HG02884 (cell line): ENCODE data around the gene EFNA3.
A peak's percentile ranks its signal among the peaks of the same experiment; 100 is the strongest.

Experiments used
- ATAC-seq: cut with Tn5 transposase; IDR thresholded peaks from one replicate; pipeline ENCODE4 v1.9.1; 2021; ENCODE audit warnings: mild to moderate bottlenecking, moderate library complexity; ENCODE audit not compliant: unreplicated experiment

EFNA3 gene

DNA sequence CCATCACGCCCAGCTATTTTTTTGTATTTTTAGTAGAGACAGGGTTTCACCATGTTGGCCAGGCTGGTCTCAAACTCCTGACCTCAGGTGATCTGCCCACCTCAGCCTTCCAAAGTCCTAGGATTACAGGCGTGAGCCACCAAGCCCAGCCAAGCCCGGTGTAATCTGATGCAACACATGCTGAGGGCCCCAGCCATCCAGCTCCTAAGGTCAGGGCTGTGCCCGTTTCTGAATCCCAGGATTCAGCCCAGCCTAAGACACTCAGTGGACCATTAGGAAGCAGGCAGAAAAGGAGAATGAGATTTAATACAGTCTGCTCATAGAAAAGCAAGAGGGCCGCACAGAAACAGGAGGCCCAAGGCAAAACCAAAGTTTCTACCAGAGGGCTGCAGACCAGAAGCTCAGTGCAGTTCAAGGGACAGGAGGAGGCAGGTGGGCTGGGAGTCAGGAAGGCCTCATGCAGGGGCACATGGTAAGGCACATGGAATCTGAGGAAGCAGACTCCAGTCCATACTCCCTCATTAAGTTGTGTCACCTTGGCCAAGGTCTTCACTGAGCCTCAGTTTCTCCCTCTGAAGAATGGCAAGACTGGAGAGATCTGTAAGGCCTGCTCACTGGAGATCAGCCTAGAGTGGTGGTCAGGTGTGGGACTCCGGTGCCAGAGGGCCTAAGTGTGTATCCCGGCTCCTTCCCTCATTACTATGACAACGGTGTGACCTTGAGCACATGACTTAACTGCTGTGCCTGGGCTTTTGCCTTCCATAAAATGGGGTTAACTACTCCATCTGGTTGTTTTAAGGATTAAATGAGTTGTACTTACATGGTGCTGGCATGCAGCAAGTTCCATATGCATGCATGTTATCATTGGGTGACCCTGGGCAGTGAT is 29.9 kb upstream of the EFNA3 start:
- no peak for ATAC-seq

DNA sequence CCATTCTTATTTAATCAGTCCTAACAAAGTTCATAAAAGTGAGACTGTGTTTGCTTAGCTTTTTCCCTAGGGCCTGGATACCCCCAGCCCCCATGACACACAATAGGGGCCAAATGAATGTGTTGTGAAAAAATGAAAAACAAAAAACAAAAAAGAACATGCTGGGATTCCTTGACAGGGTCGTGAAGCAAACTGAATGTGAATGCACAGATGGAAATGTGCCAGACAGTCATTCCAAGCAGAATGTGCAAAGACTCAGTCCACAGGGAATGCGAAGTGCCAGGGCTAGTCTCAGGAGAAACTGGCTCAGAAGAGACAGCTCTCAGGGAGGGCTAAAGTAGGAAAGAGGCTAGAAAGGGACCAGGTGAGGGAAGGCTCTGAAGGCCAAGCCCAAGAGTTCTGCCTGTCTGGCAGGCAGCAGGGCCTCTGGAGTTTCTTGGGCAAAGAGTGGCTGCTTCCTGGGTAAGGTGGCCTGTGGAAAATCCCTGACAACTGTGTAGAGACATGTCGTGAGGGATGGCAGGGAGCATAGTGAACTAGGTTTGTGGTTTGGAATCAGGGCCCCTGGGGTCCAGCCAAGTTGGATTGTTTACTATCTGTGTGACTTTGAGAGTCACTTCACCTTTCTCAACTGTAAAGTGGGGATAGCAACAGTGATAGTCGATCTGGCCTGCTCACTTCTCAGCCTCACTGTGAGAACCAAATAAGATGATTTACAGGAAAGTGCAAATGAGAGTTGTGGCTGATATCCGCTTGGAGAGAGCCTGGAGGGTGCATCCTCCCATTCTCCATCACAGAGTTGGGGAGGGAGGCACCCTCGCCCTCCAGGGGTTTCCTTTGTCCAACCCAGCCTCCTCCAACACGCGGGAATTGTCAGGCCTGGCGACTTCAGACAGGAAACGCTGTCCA is 28.7 kb upstream of the EFNA3 start:
- no peak for ATAC-seq

GRCh38 chr1:155050560-155051341 is 27.9 kb upstream of the EFNA3 start, which contains the start of gene ADAM15:
Gene ADAM15, plus strand, starts transcription at chr1:155051316. Its CDS starts 71 bp downstream, at chr1:155051387.
- ATAC-seq, result peak; percentile 54

- ATAC-seq, result no peak
Measured at GRCh38 chr1:155051342-155051776, 27.3 kb upstream of the EFNA3 start.

- no peak for ATAC-seq
Measured at GRCh38 chr1:155051777-155052398, 26.7 kb upstream of the EFNA3 start.

- ATAC-seq, result no peak
Measured at GRCh38 chr1:155052439-155053395, 25.9 kb upstream of the EFNA3 start.

DNA sequence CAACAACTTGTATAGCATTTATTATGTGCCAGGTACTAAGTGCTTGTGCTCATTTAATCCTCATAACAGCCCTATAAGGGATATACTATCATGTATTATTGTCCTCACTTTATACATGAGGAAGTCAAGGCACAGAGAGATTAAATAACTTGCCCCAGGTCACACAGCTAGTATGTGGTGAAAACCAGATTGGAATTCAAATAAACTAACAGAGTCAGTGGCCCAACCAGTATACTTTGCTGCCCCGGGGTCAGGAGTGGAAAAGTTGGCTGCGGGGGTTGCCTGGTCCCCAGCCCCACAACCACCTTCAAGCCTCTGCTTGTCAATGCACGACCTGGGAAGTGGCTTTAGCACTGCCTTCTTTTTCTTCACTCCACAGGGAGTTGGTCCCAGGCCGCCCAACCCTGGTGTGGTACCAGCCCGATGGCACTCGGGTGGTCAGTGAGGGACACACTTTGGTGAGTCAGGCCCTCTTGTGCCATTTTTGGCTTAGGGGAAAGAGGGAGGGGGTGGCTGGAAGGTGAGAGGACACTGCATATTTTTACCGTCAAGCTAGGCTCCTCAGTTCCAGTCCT is 25.0 kb upstream of the EFNA3 start:
- no peak for ATAC-seq

DNA sequence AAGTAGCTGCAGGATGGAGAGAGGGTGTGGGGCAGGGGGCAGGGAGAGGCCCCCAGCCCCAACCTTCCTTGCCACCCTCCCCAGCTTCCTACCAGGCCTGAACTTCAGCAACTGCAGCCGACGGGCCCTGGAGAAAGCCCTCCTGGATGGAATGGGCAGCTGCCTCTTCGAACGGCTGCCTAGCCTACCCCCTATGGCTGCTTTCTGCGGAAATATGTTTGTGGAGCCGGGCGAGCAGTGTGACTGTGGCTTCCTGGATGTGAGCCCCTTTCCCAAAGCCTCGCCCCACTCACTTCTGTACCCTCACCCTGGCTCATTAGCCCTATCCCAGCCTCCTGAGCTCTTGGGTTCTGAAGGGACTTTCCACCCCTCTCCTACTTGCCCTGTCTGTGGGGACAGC is 21.5 kb upstream of the EFNA3 start:
- no peak for ATAC-seq

- ATAC-seq, result no peak
Measured at GRCh38 chr1:155057788-155058211, 20.8 kb upstream of the EFNA3 start.

GRCh38 chr1:155060736-155061135 is 17.9 kb upstream of the EFNA3 start:
- no peak for ATAC-seq

DNA sequence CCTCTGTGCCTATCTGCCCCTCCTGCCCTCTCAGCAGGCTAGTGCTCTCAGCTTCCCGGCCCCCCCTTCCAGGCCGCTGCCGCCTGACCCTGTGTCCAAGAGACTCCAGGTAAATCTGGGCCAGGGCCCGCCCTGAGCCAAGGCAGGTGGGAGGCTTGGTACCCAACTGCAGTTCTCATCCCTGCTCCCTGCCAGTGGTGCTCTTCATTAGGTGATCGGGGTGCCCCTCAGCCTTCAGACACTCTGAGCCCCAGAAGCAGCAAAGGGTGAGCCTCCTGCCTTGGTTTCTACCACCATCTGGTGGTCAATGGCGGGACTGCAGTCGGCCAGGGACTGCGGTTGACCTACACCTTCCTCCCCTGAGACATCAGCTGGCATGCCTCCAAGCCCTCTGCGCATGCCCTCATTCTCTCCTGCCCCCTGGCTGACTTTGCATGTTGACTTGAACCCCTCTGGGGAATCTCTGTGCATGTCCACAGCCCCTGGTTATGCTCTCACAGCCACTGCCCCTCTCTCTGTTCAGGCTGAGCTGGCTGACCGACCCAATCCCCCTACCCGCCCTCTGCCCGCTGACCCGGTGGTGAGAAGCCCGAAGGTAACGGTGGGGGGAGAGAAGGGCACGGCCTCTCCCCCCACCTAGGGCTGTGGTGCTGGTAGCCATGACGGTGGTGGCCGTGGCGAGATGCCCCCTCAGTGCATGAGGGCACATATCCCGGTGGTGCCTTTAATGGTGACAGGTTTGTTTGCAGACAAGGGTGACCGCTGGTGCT is 17.1 kb upstream of the EFNA3 start:
- ATAC-seq, result no peak

DNA sequence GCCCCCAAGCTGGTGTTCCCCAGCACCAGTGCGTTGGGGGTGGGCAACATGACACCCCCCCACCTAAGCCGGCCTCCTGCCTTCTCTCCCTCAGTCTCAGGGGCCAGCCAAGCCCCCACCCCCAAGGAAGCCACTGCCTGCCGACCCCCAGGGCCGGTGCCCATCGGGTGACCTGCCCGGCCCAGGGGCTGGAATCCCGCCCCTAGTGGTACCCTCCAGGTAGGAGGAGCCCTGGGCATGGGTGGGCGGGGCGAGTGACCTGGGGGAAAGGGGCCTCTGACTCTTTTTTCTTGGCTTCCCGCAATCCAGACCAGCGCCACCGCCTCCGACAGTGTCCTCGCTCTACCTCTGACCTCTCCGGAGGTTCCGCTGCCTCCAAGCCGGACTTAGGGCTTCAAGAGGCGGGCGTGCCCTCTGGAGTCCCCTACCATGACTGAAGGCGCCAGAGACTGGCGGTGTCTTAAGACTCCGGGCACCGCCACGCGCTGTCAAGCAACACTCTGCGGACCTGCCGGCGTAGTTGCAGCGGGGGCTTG is 16.4 kb upstream of the EFNA3 start:
- no peak for ATAC-seq

GRCh38 chr1:155062702-155063411 is 15.8 kb upstream of the EFNA3 start:
- no peak for ATAC-seq

DNA sequence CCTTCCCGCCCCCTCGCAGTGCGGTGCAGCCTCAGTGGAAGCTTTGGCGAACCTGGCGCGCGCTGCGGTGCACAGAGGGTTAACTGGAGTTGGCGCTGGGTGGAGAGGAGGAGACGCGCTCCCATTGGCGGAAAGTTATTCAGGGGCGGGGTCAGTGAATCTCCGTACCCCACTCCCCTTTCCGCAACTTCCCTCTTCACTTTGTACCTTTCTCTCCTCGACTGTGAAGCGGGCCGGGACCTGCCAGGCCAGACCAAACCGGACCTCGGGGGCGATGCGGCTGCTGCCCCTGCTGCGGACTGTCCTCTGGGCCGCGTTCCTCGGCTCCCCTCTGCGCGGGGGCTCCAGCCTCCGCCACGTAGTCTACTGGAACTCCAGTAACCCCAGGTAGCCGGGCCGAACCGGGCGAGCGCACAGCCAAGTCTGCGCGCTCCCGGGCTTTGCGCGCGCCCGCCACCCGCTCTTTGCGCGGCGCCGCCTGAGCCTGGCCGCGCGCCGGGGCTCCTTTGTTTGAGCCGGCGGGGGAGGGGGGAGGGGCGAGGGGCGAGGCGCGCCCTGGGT is 15.0 kb upstream of the EFNA3 start, which contains the start of gene EFNA4:
EFNA4 (plus strand) TSS at position 191 of the 561 bp plus-strand sequence; CDS start at position 275, 84 bp downstream.
- ATAC-seq, result peak; percentile 53

GRCh38 chr1:155064111-155064831 is 14.4 kb upstream of the EFNA3 start:
- no peak for ATAC-seq

- ATAC-seq, result no peak
Measured at GRCh38 chr1:155064832-155065429, 13.7 kb upstream of the EFNA3 start.
